Prostate gland (tissue), 2 donors: ENCODE measurements around the gene ACSL1.

Experiments used
- POLR2A ChIP-seq: fragments of 450-650 bp; IDR thresholded peaks from one replicate; pipeline ENCODE4 v1.6.1; 2016; ENCODE audit warnings: antibody characterized with exemption, mild to moderate bottlenecking
- POLR2AphosphoS5 ChIP-seq: sonication (generic); formaldehyde crosslinking; IDR thresholded peaks from one replicate; pipeline ENCODE4 v1.6.1; 2017; ENCODE audit warnings: antibody characterized with exemption
- TF ChIP-seq, protein P1 (sequence below), 4 experiments: fragments of 200-600 bp in 2 of 4; fragments of 450-650 bp in 2 of 4; sonication (generic) in 2 of 4; IDR thresholded peaks; 1 replicate in 3 of 4; 2 replicates in 1 of 4; pipeline ENCODE4 v1.5.1; 2016 to 2019; ENCODE audit warnings: antibody characterized with exemption in 4 of 4, mild to moderate bottlenecking in 2 of 4, moderate library complexity in 2 of 4

DNA sequence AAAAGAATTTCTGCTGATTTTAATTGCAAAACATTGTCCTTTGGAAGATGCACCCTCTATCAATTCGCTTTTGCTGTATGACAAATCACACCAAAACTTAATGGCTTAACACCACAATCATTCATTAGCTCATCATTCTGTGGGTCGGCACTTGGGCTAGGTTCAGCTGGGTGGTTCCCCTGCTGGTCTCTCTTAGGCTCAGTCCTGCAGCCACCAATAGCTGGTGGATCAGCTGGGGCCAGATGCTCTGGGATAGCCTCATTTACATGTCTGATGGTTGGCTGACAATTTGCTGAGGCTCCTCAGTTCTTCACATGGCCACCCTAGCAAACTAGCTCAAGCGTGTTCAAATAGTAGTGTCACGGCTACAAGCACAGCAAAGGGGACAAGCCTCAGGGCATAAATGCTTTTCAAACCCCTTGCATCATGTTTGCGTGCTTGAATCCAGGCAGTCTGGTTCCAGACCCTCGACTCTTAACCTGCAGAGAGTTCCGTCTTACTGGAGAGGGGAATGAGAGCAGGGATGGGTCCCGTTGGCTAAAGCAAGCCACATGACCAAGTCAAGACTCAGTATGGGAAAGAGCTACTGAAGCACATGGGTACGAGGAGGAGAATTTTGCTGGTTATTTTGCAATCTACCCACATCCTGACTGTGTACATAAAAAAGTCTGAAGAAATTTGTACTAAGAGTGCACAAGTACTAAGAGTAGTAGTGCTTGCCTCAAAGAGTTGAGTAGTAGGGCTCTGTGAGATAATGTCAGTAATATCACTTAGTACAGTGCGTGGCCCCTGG is 7.5 kb upstream of the ACSL1 start:
- TF ChIP-seq, protein P1, sequence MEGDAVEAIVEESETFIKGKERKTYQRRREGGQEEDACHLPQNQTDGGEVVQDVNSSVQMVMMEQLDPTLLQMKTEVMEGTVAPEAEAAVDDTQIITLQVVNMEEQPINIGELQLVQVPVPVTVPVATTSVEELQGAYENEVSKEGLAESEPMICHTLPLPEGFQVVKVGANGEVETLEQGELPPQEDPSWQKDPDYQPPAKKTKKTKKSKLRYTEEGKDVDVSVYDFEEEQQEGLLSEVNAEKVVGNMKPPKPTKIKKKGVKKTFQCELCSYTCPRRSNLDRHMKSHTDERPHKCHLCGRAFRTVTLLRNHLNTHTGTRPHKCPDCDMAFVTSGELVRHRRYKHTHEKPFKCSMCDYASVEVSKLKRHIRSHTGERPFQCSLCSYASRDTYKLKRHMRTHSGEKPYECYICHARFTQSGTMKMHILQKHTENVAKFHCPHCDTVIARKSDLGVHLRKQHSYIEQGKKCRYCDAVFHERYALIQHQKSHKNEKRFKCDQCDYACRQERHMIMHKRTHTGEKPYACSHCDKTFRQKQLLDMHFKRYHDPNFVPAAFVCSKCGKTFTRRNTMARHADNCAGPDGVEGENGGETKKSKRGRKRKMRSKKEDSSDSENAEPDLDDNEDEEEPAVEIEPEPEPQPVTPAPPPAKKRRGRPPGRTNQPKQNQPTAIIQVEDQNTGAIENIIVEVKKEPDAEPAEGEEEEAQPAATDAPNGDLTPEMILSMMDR (IDR thresholded peaks at IDR 0.05), result no peak
- TF ChIP-seq POLR2A, result no peak
- no peak for TF ChIP-seq POLR2AphosphoS5
